ENCODE measurements around the gene PCGF6. TPM values are rescaled to one million over a fixed set of nuclear protein-coding genes. Genes with fewer than 3 reads are reported as not detected.
"Not testable (repeated sequence)": the region's sequence is repeated elsewhere in the genome, so short reads cannot be mapped to it uniquely, and the experiment has no call there.

PCGF6 gene
- total RNA-seq, 2 donors from 2014 or later: 6.5 to 6.7 TPM

GRCh38 chr10:103273041-103273441, 77.9 kb downstream of the PCGF6 start:
- DNase-seq (no peak), ATAC-seq (no peak)
- intact Hi-C loops (cut with DNase I, micrococcal nuclease): no loop called here

- intact Hi-C loops (cut with DNase I, micrococcal nuclease): no loop called here
- DNase-seq: peak in 1 of 2 donors; percentile 62
- ATAC-seq: peak; percentile 58
Observed at GRCh38 chr10:103265717-103266329, 85.1 kb downstream of the PCGF6 start.

- ATAC-seq (no peak), DNase-seq (no peak)
- intact Hi-C loops (cut with DNase I, micrococcal nuclease): no loop called here
Observed at GRCh38 chr10:103262229-103262628, 88.7 kb downstream of the PCGF6 start.

GRCh38 chr10:103259989-103260388, 91.0 kb downstream of the PCGF6 start:
- DNase-seq (no peak), ATAC-seq (no peak)
- intact Hi-C loops (cut with DNase I, micrococcal nuclease): no loop called here

GRCh38 chr10:103258928-103259327, 92.0 kb downstream of the PCGF6 start:
- ATAC-seq; DNase-seq; intact Hi-C loops (cut with DNase I, micrococcal nuclease): not testable (repeated sequence)

- intact Hi-C loops (cut with DNase I, micrococcal nuclease): no loop called here
- ATAC-seq: no peak
- no peak for DNase-seq
Observed at GRCh38 chr10:103257812-103258211, 93.1 kb downstream of the PCGF6 start.

GRCh38 chr10:103256613-103257012, 94.3 kb downstream of the PCGF6 start:
- intact Hi-C loops (cut with DNase I, micrococcal nuclease): no loop called here
- no peak for ATAC-seq

GRCh38 chr10:103254538-103255325, 96.2 kb downstream of the PCGF6 start:
- ATAC-seq (no peak), DNase-seq (no peak)
- intact Hi-C loops (cut with DNase I, micrococcal nuclease): no loop called here

More at GRCh38 chr10:103256613-103257012, 94.3 kb downstream of the PCGF6 start:
- DNase-seq: no peak

- ATAC-seq (no peak), DNase-seq (no peak)
- intact Hi-C loops (cut with DNase I, micrococcal nuclease): no loop called here
Observed at GRCh38 chr10:103254113-103254512, 96.8 kb downstream of the PCGF6 start.

Small RNAs within 50 kb of the gene (microRNA-seq; reads per million reads assigned to microRNA genes)
- 2,431 to 3,285 reads per million in 2 donors for gene MIR1307

Other genes with a start within 250 kb of the PCGF6 start
- 10 to 100 TPM; 87.2 to 99.3 TPM for gene NT5C2, start 157.9 kb downstream of the PCGF6 start, total RNA-seq
- not detected for gene RPEL1, start 105.3 kb downstream of the PCGF6 start, total RNA-seq
- gene INA, start 74.0 kb downstream of the PCGF6 start, total RNA-seq: under 1 TPM; 0.18 to 0.78 TPM
- gene TAF5, start 16.8 kb upstream of the PCGF6 start, total RNA-seq: 1 to 10 TPM; 4.3 to 4.5 TPM
- gene ATP5MK, start 45.3 kb upstream of the PCGF6 start, total RNA-seq: 100 to 1,000 TPM; 480 to 668 TPM
- gene PDCD11, start 45.5 kb upstream of the PCGF6 start, total RNA-seq: 10 to 100 TPM; 17.9 to 26.3 TPM
- 1 to 10 TPM; 4.5 to 10.0 TPM for gene CALHM2, start 101.2 kb upstream of the PCGF6 start, total RNA-seq
- not detected for gene CALHM1, start 107.8 kb upstream of the PCGF6 start, total RNA-seq
- not detected for gene CALHM3, start 128.1 kb upstream of the PCGF6 start, total RNA-seq
- 10 to 100 TPM; 47.5 to 49.2 TPM for gene NEURL1, start 142.6 kb upstream of the PCGF6 start, total RNA-seq

Measured in left colon (tissue), 2 donors.